Umbilical cord (tissue), 2 donors: Measurements from ENCODE around the gene GABBR1. TPM values are rescaled to one million over a fixed set of nuclear protein-coding genes. Genes with fewer than 3 reads are reported as not detected.

Experiments
- DNase-seq: peaks from one replicate; pipeline ENCODE4 v3.0.0-alpha.2; 2015; ENCODE audit warnings: low spot score
- total RNA-seq: library from RNA; depleted of rRNA; stranded (reverse); fragments of >200 nt; gene quantifications from one replicate; pipeline ENCODE4 v1.2.3, GENCODE V29; 2014; ENCODE audit warnings: low replicate concordance; ENCODE audit not compliant: insufficient read depth

GABBR1 gene
- total RNA-seq, 1 donor from 2014 or later: 32.0 TPM

GRCh38 chr6:29528300-29528931 lies 104.6 kb downstream of the GABBR1 start:
- DNase-seq: no peak

- DNase-seq: no peak
These were observed 105.4 kb downstream of the GABBR1 start for GRCh38 chr6:29527564-29527963.

GRCh38 chr6:29527126-29527525 lies 105.9 kb downstream of the GABBR1 start:
- no peak for DNase-seq

GRCh38 chr6:29525311-29525639 lies 107.7 kb downstream of the GABBR1 start:
- no peak for DNase-seq

- DNase-seq: no peak
These were observed 108.3 kb downstream of the GABBR1 start for GRCh38 chr6:29524444-29525310.

DNA sequence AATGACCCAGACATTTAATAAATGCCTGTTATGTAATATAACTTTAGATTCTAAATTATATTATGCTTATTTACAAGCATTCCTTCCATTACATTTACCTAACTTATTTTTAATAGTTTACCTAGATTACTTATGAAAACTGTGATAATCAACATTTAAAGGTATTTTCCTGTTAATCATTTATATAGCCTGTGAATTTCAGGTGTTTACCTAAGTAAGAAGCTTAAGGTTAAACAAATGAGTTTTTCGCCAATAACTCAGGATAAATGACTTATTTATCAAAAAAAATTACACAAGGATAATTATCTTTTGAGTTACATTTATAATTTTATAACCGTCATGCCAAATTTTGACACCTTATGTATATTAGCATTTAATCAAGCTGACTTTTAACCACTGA lies 108.9 kb downstream of the GABBR1 start:
- DNase-seq: no peak

GRCh38 chr6:29522227-29522626 lies 110.8 kb downstream of the GABBR1 start:
- no peak for DNase-seq

GRCh38 chr6:29521006-29521680 lies 111.8 kb downstream of the GABBR1 start:
- no peak for DNase-seq

GRCh38 chr6:29520232-29520631 lies 112.8 kb downstream of the GABBR1 start:
- DNase-seq: no peak

GRCh38 chr6:29519291-29520010 lies 113.5 kb downstream of the GABBR1 start:
- DNase-seq: no peak

DNA sequence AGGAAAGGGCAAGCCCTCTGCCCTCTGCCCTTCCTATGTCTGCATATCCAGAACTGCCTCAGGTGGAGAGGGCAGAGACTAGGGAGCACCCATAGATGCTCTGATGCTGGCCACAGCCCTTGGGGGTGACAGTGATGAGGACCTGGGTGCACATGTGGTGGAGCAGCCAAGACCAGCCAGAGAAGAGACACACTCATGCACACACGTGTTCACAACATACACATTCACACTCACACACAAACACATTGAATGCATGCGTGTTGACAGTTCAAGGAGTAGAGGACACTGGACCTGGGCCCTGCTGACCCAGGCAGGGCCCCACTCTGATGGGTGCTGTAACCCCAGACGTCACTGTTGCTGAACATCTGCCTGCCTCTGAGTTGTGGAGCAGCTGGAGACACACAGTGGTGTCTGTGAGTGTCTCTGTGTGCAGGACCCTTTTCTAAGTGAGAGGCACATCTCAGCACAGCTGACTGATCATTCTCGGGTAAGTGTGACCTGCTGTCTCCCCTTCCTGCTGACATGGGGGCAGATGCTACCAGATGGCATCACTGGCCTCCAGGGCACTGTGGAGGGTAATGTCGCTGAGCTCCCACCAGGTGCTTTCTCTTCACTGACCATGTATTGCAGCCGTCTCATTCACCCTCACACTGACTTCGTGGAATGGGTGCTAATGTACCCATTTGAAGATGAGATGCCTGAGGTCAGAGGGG lies 115.1 kb downstream of the GABBR1 start:
- no peak for DNase-seq

DNA sequence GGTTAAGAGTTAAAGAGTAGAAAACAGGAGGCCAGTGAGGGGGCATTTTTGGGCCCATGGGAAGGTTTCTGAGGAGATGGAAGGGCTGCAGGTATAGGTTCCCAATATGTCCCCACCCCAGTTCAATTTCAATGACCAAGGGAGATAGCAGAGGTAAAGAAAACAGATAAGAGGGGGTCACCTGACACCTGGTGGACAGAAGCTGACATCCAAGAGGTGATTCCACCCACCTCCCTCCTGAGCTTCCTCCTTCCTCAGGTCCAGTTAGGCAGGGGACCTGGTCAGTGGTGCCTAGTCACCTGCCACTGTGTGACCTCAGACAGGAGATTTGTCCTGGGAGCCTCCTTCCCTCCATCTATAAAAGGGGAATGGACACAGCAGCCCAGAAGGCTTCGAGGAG lies 115.7 kb downstream of the GABBR1 start:
- DNase-seq: no peak

GRCh38 chr6:29516108-29516507 lies 116.9 kb downstream of the GABBR1 start:
- no peak for DNase-seq

- DNase-seq: no peak
These were observed 122.2 kb downstream of the GABBR1 start for GRCh38 chr6:29510746-29511300.

GRCh38 chr6:29510202-29510601 lies 122.8 kb downstream of the GABBR1 start:
- no peak for DNase-seq

Other genes starting within 250 kb of the GABBR1 start
- not detected for gene OR12D2, start 237.6 kb downstream of the GABBR1 start, total RNA-seq
- 1.7 TPM for gene OR12D1, start 218.3 kb downstream of the GABBR1 start, total RNA-seq
- gene OR10C1, start 193.9 kb downstream of the GABBR1 start, total RNA-seq: 3.1 TPM
- gene OR11A1, start 176.1 kb downstream of the GABBR1 start, total RNA-seq: 4.8 TPM
- 1.2 TPM for gene OR2H1, start 176.0 kb downstream of the GABBR1 start, total RNA-seq
- 1.4 TPM for gene MAS1L, start 145.2 kb downstream of the GABBR1 start, total RNA-seq
- 1.9 TPM for gene UBD, start 73.5 kb downstream of the GABBR1 start, total RNA-seq
- 0.48 TPM for gene OR2H2, start 48.1 kb downstream of the GABBR1 start, total RNA-seq
- gene MOG, start 23.9 kb upstream of the GABBR1 start, total RNA-seq: 2.9 TPM
- not detected for gene ZFP57, start 48.0 kb upstream of the GABBR1 start, total RNA-seq
- 34.2 TPM for gene HLA-F, start 90.3 kb upstream of the GABBR1 start, total RNA-seq
- not detected for gene HLA-G, start 194.6 kb upstream of the GABBR1 start, total RNA-seq